Measurements from ENCODE around the gene SYNDIG1. TPM values are rescaled to one million over a fixed set of nuclear protein-coding genes. Genes with fewer than 3 reads are reported as not detected.

SYNDIG1 gene
- total RNA-seq, 1 experiment from 2014 or later = not detected

DNA sequence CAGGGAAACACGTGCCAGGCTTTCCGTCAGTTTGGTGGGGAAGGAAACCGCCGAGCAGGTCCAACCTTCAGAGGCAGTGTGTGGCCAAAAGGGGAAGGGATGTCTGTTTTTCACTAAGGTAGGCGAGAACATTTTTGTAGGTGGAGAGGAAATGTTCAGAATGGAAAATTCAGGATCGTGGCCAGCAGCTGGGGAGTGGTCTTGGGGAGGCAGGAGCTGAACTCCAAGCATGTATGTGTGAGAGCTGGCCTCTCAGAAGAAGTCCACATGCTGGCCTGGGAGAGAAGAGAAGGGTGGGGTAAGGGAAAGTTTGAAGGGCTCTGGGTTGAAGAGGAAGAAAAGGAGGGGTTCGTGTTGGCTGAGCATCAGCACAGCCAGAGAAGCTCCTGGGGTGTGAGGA is 74.9 kb downstream of the SYNDIG1 start:
- CTCF ChIA-PET = no interaction called here
- no TSS peak for BruUV-seq (replicated peaks)
- intact Hi-C loops (cut with micrococcal nuclease; ENCODE audit: unreplicated experiment) = no loop called here

DNA sequence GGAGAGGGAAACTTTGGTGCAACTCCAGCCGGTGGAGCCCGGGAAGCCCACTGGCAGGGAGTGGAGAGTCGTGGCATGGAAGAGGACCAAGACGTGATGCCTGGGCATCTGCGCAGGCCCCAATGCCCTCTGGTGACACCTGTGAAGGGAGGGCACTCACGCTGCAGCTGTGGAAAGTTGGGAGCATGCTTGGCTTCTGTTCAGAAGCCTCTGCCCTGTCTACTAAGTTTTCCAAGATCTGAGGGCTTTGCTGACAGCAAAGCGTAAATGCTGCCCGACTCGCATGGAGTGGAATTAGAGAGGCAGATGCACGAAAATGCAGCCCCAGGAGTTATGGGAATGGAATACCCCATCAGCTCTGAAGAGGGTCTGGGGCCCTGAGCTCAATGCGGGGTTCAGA is 75.7 kb downstream of the SYNDIG1 start:
- DNase-seq (ENCODE audit: low read depth, low spot score) = no peak
- no TSS peak for BruUV-seq (replicated peaks)
- ChIA-PET CTCF (no interaction called here), POLR2A (no interaction called here)
- Histone ChIP-seq H3K27ac (ENCODE audit: low read length) (no peak overlapping the region), H3K36me3 (ENCODE audit: control insufficient read depth, insufficient read depth, low read length) (no peaks in the 10 kb centered on the region), H3K9me3 (ENCODE audit: control insufficient read depth, insufficient read depth, low read depth, low read length) (no peaks in the 10 kb centered on the region), H3K4me3 (ENCODE audit: low read depth in 2 of 2, low read length in 2 of 2) (no peak overlapping the region), H3K4me1 (ENCODE audit: control insufficient read depth, insufficient read depth, low read length) (no peaks in the 10 kb centered on the region), H3K27me3 (ENCODE audit: control insufficient read depth, insufficient read depth, low read length) (peaks cover 8% of the 10 kb centered on the region; the same call in 1 of the 2 replicates)
- TF ChIP-seq, protein P1, sequence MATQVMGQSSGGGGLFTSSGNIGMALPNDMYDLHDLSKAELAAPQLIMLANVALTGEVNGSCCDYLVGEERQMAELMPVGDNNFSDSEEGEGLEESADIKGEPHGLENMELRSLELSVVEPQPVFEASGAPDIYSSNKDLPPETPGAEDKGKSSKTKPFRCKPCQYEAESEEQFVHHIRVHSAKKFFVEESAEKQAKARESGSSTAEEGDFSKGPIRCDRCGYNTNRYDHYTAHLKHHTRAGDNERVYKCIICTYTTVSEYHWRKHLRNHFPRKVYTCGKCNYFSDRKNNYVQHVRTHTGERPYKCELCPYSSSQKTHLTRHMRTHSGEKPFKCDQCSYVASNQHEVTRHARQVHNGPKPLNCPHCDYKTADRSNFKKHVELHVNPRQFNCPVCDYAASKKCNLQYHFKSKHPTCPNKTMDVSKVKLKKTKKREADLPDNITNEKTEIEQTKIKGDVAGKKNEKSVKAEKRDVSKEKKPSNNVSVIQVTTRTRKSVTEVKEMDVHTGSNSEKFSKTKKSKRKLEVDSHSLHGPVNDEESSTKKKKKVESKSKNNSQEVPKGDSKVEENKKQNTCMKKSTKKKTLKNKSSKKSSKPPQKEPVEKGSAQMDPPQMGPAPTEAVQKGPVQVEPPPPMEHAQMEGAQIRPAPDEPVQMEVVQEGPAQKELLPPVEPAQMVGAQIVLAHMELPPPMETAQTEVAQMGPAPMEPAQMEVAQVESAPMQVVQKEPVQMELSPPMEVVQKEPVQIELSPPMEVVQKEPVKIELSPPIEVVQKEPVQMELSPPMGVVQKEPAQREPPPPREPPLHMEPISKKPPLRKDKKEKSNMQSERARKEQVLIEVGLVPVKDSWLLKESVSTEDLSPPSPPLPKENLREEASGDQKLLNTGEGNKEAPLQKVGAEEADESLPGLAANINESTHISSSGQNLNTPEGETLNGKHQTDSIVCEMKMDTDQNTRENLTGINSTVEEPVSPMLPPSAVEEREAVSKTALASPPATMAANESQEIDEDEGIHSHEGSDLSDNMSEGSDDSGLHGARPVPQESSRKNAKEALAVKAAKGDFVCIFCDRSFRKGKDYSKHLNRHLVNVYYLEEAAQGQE (IDR thresholded peaks at IDR 0.05; ENCODE audit: insufficient read depth in 1 of 2, low read depth in 2 of 2, low read length in 1 of 2) = no peak
- no peak for TF ChIP-seq POLR2AphosphoS5 (IDR thresholded peaks at IDR 0.05; ENCODE audit: low read depth, low read length)
- no peak for TF ChIP-seq SIN3A (IDR thresholded peaks at IDR 0.05; ENCODE audit: borderline replicate concordance, insufficient read depth, low read depth, low read length)
- TF ChIP-seq, protein P2, sequence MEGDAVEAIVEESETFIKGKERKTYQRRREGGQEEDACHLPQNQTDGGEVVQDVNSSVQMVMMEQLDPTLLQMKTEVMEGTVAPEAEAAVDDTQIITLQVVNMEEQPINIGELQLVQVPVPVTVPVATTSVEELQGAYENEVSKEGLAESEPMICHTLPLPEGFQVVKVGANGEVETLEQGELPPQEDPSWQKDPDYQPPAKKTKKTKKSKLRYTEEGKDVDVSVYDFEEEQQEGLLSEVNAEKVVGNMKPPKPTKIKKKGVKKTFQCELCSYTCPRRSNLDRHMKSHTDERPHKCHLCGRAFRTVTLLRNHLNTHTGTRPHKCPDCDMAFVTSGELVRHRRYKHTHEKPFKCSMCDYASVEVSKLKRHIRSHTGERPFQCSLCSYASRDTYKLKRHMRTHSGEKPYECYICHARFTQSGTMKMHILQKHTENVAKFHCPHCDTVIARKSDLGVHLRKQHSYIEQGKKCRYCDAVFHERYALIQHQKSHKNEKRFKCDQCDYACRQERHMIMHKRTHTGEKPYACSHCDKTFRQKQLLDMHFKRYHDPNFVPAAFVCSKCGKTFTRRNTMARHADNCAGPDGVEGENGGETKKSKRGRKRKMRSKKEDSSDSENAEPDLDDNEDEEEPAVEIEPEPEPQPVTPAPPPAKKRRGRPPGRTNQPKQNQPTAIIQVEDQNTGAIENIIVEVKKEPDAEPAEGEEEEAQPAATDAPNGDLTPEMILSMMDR (IDR thresholded peaks at IDR 0.05) = no peak
- no peak for TF ChIP-seq TCF7L2 (IDR thresholded peaks at IDR 0.05; ENCODE audit: low read depth, low read length)
- intact Hi-C loops (cut with micrococcal nuclease; ENCODE audit: unreplicated experiment) (no loop called here), in situ Hi-C loops (cut with HindIII; ENCODE audit: low pct_unique_long_range_greater_than_20kb, low sequenced_read_pairs) (no loop called here)
- no peak for ATAC-seq

More for the DNA sequence above, 74.9 kb downstream of the SYNDIG1 start:
- no peaks in the 10 kb centered on the region for H3K36me3 ChIP-seq (ENCODE audit: control insufficient read depth, insufficient read depth, low read length)
- H3K9me3 ChIP-seq (ENCODE audit: control insufficient read depth, insufficient read depth, low read depth, low read length) = no peaks in the 10 kb centered on the region
- ATAC-seq (no peak), DNase-seq (ENCODE audit: low read depth, low spot score) (no peak)
- POLR2A ChIA-PET = no interaction called here
- in situ Hi-C loops (cut with HindIII; ENCODE audit: low pct_unique_long_range_greater_than_20kb, low sequenced_read_pairs) = no loop called here
- H3K27ac ChIP-seq (ENCODE audit: low read length) = no peak overlapping the region
- TF ChIP-seq, protein P1 (IDR thresholded peaks at IDR 0.05; ENCODE audit: insufficient read depth in 1 of 2, low read depth in 2 of 2, low read length in 1 of 2) = no peak
- TF ChIP-seq SIN3A (IDR thresholded peaks at IDR 0.05; ENCODE audit: borderline replicate concordance, insufficient read depth, low read depth, low read length) = no peak
- TF ChIP-seq, protein P2 (IDR thresholded peaks at IDR 0.05) = no peak
- no peak for TF ChIP-seq POLR2AphosphoS5 (IDR thresholded peaks at IDR 0.05; ENCODE audit: low read depth, low read length)
- TF ChIP-seq TCF7L2 (IDR thresholded peaks at IDR 0.05; ENCODE audit: low read depth, low read length) = no peak
- H3K4me3 ChIP-seq (ENCODE audit: low read depth in 2 of 2, low read length in 2 of 2) = no peak overlapping the region
- H3K27me3 ChIP-seq (ENCODE audit: control insufficient read depth, insufficient read depth, low read length) = peaks cover 8% of the 10 kb centered on the region; the same call in 1 of the 2 replicates
- no peaks in the 10 kb centered on the region for H3K4me1 ChIP-seq (ENCODE audit: control insufficient read depth, insufficient read depth, low read length)

Measured in Panc1 (cell line).